PFSK-1 (cell line): ENCODE results near the gene USF2.

Experiments
- POLR2AphosphoS5 ChIP-seq: IDR thresholded peaks from 2 replicates; pipeline ENCODE4 v1.6.1; 2012; ENCODE audit warnings: low read depth, mild to moderate bottlenecking, control low read depth, low read length, moderate library complexity
- TAF1 ChIP-seq: IDR thresholded peaks from 2 replicates; pipeline ENCODE4 v1.6.1; 2012; ENCODE audit warnings: low read length, control low read depth, borderline replicate concordance; ENCODE audit not compliant: insufficient read depth

GRCh38 chr19:35300339-35300649 is 31.5 kb downstream of the USF2 start:
- TF ChIP-seq POLR2AphosphoS5 (no peak), TAF1 (no peak)
